Measurements from ENCODE around the gene COL9A1. TPM values are rescaled to one million over a fixed set of nuclear protein-coding genes. Genes with fewer than 3 reads are reported as not detected.
"Not testable (repeated sequence)": the region's sequence is repeated elsewhere in the genome, so short reads cannot be mapped to it uniquely, and the experiment has no call there.

COL9A1 gene
- total RNA-seq = not detected in 2 replicates

GRCh38 chr6:70303034-70303525 is at the start of gene COL9A1:
Gene COL9A1 (minus strand): TSS chr6:70303084. CDS start chr6:70302924, 160 bp downstream.
- no peak within 1 kb of the TSS for H3K4me3 Mint-ChIP-seq (ENCODE audit: low read depth)
- H3K36me3 Mint-ChIP-seq (ENCODE audit: low read depth) = no peaks in the 10 kb centered on the region
- H3K27me3 Mint-ChIP-seq (ENCODE audit: low read depth) = peaks cover 10% of the 10 kb centered on the region
- H3K27ac Mint-ChIP-seq = no peak within 1 kb of the TSS
- no peak for DNase-seq (ENCODE audit: low spot score)
- peaks cover 5% of the 10 kb centered on the region for H3K4me1 Mint-ChIP-seq (ENCODE audit: low read depth)
- intact Hi-C loops (cut with micrococcal nuclease) = no loop called here
- H3K9me3 Mint-ChIP-seq = no peaks in the 10 kb centered on the region

GRCh38 chr6:70351461-70351860 is 48.6 kb upstream of the COL9A1 start:
- peaks cover 3% of the 10 kb centered on the region for H3K27me3 Mint-ChIP-seq (ENCODE audit: low read depth)
- H3K27ac Mint-ChIP-seq = no peak overlapping the region
- intact Hi-C loops (cut with micrococcal nuclease) = no loop called here
- H3K4me1 Mint-ChIP-seq (ENCODE audit: low read depth) = no peaks in the 10 kb centered on the region
- no peaks in the 10 kb centered on the region for H3K9me3 Mint-ChIP-seq
- H3K36me3 Mint-ChIP-seq (ENCODE audit: low read depth) = no peaks in the 10 kb centered on the region
- no peak for DNase-seq (ENCODE audit: low spot score)
- no peak overlapping the region for H3K4me3 Mint-ChIP-seq (ENCODE audit: low read depth)

- intact Hi-C loops (cut with micrococcal nuclease) = no loop called here
- Mint-ChIP-seq H3K9me3 (no peaks in the 10 kb centered on the region), H3K4me3 (ENCODE audit: low read depth) (no peak overlapping the region), H3K36me3 (ENCODE audit: low read depth) (no peaks in the 10 kb centered on the region), H3K27me3 (ENCODE audit: low read depth) (peaks cover 1% of the 10 kb centered on the region), H3K27ac (no peak overlapping the region), H3K4me1 (ENCODE audit: low read depth) (no peaks in the 10 kb centered on the region)
- DNase-seq (ENCODE audit: low spot score) = no peak
Observed at GRCh38 chr6:70345619-70346018, 42.7 kb upstream of the COL9A1 start.

GRCh38 chr6:70343313-70343712 is 40.4 kb upstream of the COL9A1 start:
- Mint-ChIP-seq H3K9me3 (no peaks in the 10 kb centered on the region), H3K27ac (no peak overlapping the region), H3K27me3 (ENCODE audit: low read depth) (peaks cover 1% of the 10 kb centered on the region), H3K36me3 (ENCODE audit: low read depth) (no peaks in the 10 kb centered on the region), H3K4me3 (ENCODE audit: low read depth) (no peak overlapping the region), H3K4me1 (ENCODE audit: low read depth) (no peaks in the 10 kb centered on the region)
- DNase-seq (ENCODE audit: low spot score) = no peak
- intact Hi-C loops (cut with micrococcal nuclease) = no loop called here

GRCh38 chr6:70339810-70340209 is 36.9 kb upstream of the COL9A1 start:
- H3K27me3 Mint-ChIP-seq (ENCODE audit: low read depth); H3K4me3 Mint-ChIP-seq (ENCODE audit: low read depth); H3K4me1 Mint-ChIP-seq (ENCODE audit: low read depth); H3K27ac Mint-ChIP-seq; DNase-seq (ENCODE audit: low spot score); H3K9me3 Mint-ChIP-seq; intact Hi-C loops (cut with micrococcal nuclease); H3K36me3 Mint-ChIP-seq (ENCODE audit: low read depth): not testable (repeated sequence)

- intact Hi-C loops (cut with micrococcal nuclease) = no loop called here
- no peak overlapping the region for H3K27ac Mint-ChIP-seq
- no peak for DNase-seq (ENCODE audit: low spot score)
- no peaks in the 10 kb centered on the region for H3K36me3 Mint-ChIP-seq (ENCODE audit: low read depth)
- H3K27me3 Mint-ChIP-seq (ENCODE audit: low read depth) = peaks cover 3% of the 10 kb centered on the region
- H3K4me1 Mint-ChIP-seq (ENCODE audit: low read depth) = no peaks in the 10 kb centered on the region
- no peak overlapping the region for H3K4me3 Mint-ChIP-seq (ENCODE audit: low read depth)
- H3K9me3 Mint-ChIP-seq = no peaks in the 10 kb centered on the region
Observed at GRCh38 chr6:70338775-70339174, 35.9 kb upstream of the COL9A1 start.

GRCh38 chr6:70337743-70338105 is 34.8 kb upstream of the COL9A1 start:
- no peaks in the 10 kb centered on the region for H3K4me1 Mint-ChIP-seq (ENCODE audit: low read depth)
- no peak overlapping the region for H3K4me3 Mint-ChIP-seq (ENCODE audit: low read depth)
- H3K9me3 Mint-ChIP-seq = no peaks in the 10 kb centered on the region
- no peak overlapping the region for H3K27ac Mint-ChIP-seq
- no peaks in the 10 kb centered on the region for H3K36me3 Mint-ChIP-seq (ENCODE audit: low read depth)
- peaks cover 1% of the 10 kb centered on the region for H3K27me3 Mint-ChIP-seq (ENCODE audit: low read depth)
- intact Hi-C loops (cut with micrococcal nuclease) = no loop called here
- no peak for DNase-seq (ENCODE audit: low spot score)

GRCh38 chr6:70336996-70337742 is 34.3 kb upstream of the COL9A1 start:
- intact Hi-C loops (cut with micrococcal nuclease) = no loop called here
- peaks cover 1% of the 10 kb centered on the region for H3K27me3 Mint-ChIP-seq (ENCODE audit: low read depth)

GRCh38 chr6:70327036-70327435 is 24.2 kb upstream of the COL9A1 start:
- Mint-ChIP-seq H3K4me3 (ENCODE audit: low read depth) (no peak overlapping the region), H3K9me3 (no peaks in the 10 kb centered on the region)
- intact Hi-C loops (cut with micrococcal nuclease) = no loop called here

More at GRCh38 chr6:70336996-70337742, 34.3 kb upstream of the COL9A1 start:
- DNase-seq (ENCODE audit: low spot score) = no peak
- H3K9me3 Mint-ChIP-seq = no peaks in the 10 kb centered on the region
- no peaks in the 10 kb centered on the region for H3K4me1 Mint-ChIP-seq (ENCODE audit: low read depth)
- H3K36me3 Mint-ChIP-seq (ENCODE audit: low read depth) = no peaks in the 10 kb centered on the region
- H3K27ac Mint-ChIP-seq = no peak overlapping the region
- no peak overlapping the region for H3K4me3 Mint-ChIP-seq (ENCODE audit: low read depth)

GRCh38 chr6:70325009-70325408 is 22.1 kb upstream of the COL9A1 start:
- Mint-ChIP-seq H3K4me1 (ENCODE audit: low read depth) (no peaks in the 10 kb centered on the region), H3K27me3 (ENCODE audit: low read depth) (no peaks in the 10 kb centered on the region), H3K27ac (no peak overlapping the region), H3K9me3 (no peaks in the 10 kb centered on the region), H3K4me3 (ENCODE audit: low read depth) (no peak overlapping the region), H3K36me3 (ENCODE audit: low read depth) (no peaks in the 10 kb centered on the region)
- no peak for DNase-seq (ENCODE audit: low spot score)
- intact Hi-C loops (cut with micrococcal nuclease) = no loop called here

More at GRCh38 chr6:70327036-70327435, 24.2 kb upstream of the COL9A1 start:
- H3K27ac Mint-ChIP-seq = no peak overlapping the region
- H3K27me3 Mint-ChIP-seq (ENCODE audit: low read depth) = no peaks in the 10 kb centered on the region
- DNase-seq (ENCODE audit: low spot score) = no peak
- no peaks in the 10 kb centered on the region for H3K4me1 Mint-ChIP-seq (ENCODE audit: low read depth)
- no peaks in the 10 kb centered on the region for H3K36me3 Mint-ChIP-seq (ENCODE audit: low read depth)

GRCh38 chr6:70317799-70318198 is 14.9 kb upstream of the COL9A1 start:
- DNase-seq (ENCODE audit: low spot score); H3K27ac Mint-ChIP-seq; H3K9me3 Mint-ChIP-seq; H3K4me1 Mint-ChIP-seq (ENCODE audit: low read depth); H3K4me3 Mint-ChIP-seq (ENCODE audit: low read depth); H3K36me3 Mint-ChIP-seq (ENCODE audit: low read depth): not testable (repeated sequence)
- intact Hi-C loops (cut with micrococcal nuclease) = loop anchor here (10.0 kb wide), 1 partner anchor 697 kb away; no protein-coding TSS in a partner anchor
- peaks cover 19% of the 10 kb centered on the region for H3K27me3 Mint-ChIP-seq (ENCODE audit: low read depth)

- H3K27ac Mint-ChIP-seq = no peak overlapping the region
- no peak overlapping the region for H3K4me3 Mint-ChIP-seq (ENCODE audit: low read depth)
- peaks cover 9% of the 10 kb centered on the region for H3K4me1 Mint-ChIP-seq (ENCODE audit: low read depth)
- intact Hi-C loops (cut with micrococcal nuclease) = loop anchor here (10.0 kb wide), 1 partner anchor 700 kb away; no protein-coding TSS in a partner anchor
- H3K9me3 Mint-ChIP-seq = no peaks in the 10 kb centered on the region
- H3K27me3 Mint-ChIP-seq (ENCODE audit: low read depth) = peaks cover 30% of the 10 kb centered on the region
- no peak for DNase-seq (ENCODE audit: low spot score)
- H3K36me3 Mint-ChIP-seq (ENCODE audit: low read depth) = no peaks in the 10 kb centered on the region
Observed at GRCh38 chr6:70315079-70315751, 12.3 kb upstream of the COL9A1 start.

- intact Hi-C loops (cut with micrococcal nuclease) = loop anchor here (5.0 to 10.0 kb wide), 2 partner anchors 643 to 701 kb away; partner anchors contain the start of gene B3GAT2
- Mint-ChIP-seq H3K27me3 (ENCODE audit: low read depth) (peaks cover 31% of the 10 kb centered on the region), H3K36me3 (ENCODE audit: low read depth) (no peaks in the 10 kb centered on the region), H3K27ac (no peak overlapping the region), H3K4me3 (ENCODE audit: low read depth) (no peak overlapping the region), H3K9me3 (no peaks in the 10 kb centered on the region), H3K4me1 (ENCODE audit: low read depth) (peaks cover 9% of the 10 kb centered on the region)
- DNase-seq (ENCODE audit: low spot score) = no peak
Observed at GRCh38 chr6:70314296-70314695, 11.4 kb upstream of the COL9A1 start.

All from activated T-helper 2 cell treated with anti-CD3 and anti-CD28 coated beads, Interferon-gamma antibody, Interleukin-2, Interleukin-4, amounts not matched to agents 10 μg/mL and 5 μg/mL and 100 μg/mL, durations not matched to agents 14 hours and 24 hours and 36 hours (primary cell).